Mucosa of stomach (tissue), 1 donor: ENCODE data around the gene KCP.

Source experiments
- H3K27me3 ChIP-seq: one replicate; pipeline ENCODE4 v1.7.0; 2013; ENCODE audit warnings: mild to moderate bottlenecking, low read length; ENCODE audit not compliant: control insufficient read depth, insufficient read depth
- H3K36me3 ChIP-seq: one replicate; pipeline ENCODE4 v1.7.0; 2013; ENCODE audit warnings: low read length; ENCODE audit not compliant: control insufficient read depth, insufficient read depth
- H3K4me1 ChIP-seq: one replicate; pipeline ENCODE4 v1.7.0; 2013; ENCODE audit warnings: mild to moderate bottlenecking, low read length; ENCODE audit not compliant: control insufficient read depth, insufficient read depth
- H3K4me3 ChIP-seq: one replicate; pipeline ENCODE4 v1.7.0; 2013; ENCODE audit warnings: low read length
- H3K9ac ChIP-seq: one replicate; pipeline ENCODE4 v1.7.0; 2013; ENCODE audit warnings: mild to moderate bottlenecking, low read length, moderate library complexity
- H3K9me3 ChIP-seq: one replicate; pipeline ENCODE4 v1.7.0; 2013; ENCODE audit warnings: mild to moderate bottlenecking, low read length, moderate library complexity; ENCODE audit not compliant: control insufficient read depth
- donor health status: Pancreatic carcinoma.

The KCP gene

GRCh38 chr7:128891110-128891941, 19.2 kb downstream of the KCP start:
- Histone ChIP-seq H3K9ac (no peak overlapping the region), H3K4me3 (no peak overlapping the region), H3K27me3 (peaks cover 17% of the 10 kb centered on the region), H3K4me1 (peaks cover 29% of the 10 kb centered on the region), H3K9me3 (no peaks in the 10 kb centered on the region), H3K36me3 (no peaks in the 10 kb centered on the region)

GRCh38 chr7:128890306-128891109, 20.0 kb downstream of the KCP start:
- Histone ChIP-seq H3K9me3 (no peaks in the 10 kb centered on the region), H3K4me3 (no peak overlapping the region), H3K27me3 (peaks cover 17% of the 10 kb centered on the region)

DNA sequence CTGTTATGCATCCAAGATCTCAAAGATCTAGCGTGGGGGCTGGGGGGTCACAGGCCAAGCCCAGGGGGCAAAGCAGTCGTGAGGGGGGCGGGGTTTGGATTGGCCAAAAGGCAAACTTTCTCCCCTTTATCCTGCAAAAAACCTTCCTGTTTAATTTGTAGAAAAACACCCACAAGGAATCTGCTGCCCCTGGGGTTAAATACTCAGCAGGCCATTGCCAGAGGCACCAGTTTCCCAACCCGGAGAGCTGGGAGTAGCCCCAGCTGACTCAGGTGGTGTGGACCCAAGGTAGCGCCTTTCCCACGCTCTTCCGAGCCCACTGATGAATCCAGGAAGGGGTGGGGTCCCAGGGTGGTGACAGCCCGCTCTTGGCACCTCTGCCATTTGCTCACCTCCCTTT, 21.4 kb downstream of the KCP start:
- Histone ChIP-seq H3K9me3 (no peaks in the 10 kb centered on the region), H3K4me1 (peaks cover 28% of the 10 kb centered on the region), H3K4me3 (no peak overlapping the region), H3K9ac (no peak overlapping the region), H3K36me3 (no peaks in the 10 kb centered on the region), H3K27me3 (peaks cover 17% of the 10 kb centered on the region)

More at GRCh38 chr7:128890306-128891109, 20.0 kb downstream of the KCP start:
- no peaks in the 10 kb centered on the region for H3K36me3 ChIP-seq
- no peak overlapping the region for H3K9ac ChIP-seq
- H3K4me1 ChIP-seq = peaks cover 29% of the 10 kb centered on the region

GRCh38 chr7:128888756-128889095, 21.8 kb downstream of the KCP start:
- Histone ChIP-seq H3K9me3 (no peaks in the 10 kb centered on the region), H3K4me3 (no peak overlapping the region), H3K36me3 (no peaks in the 10 kb centered on the region), H3K27me3 (peaks cover 17% of the 10 kb centered on the region), H3K9ac (no peak overlapping the region), H3K4me1 (peaks cover 24% of the 10 kb centered on the region)

DNA sequence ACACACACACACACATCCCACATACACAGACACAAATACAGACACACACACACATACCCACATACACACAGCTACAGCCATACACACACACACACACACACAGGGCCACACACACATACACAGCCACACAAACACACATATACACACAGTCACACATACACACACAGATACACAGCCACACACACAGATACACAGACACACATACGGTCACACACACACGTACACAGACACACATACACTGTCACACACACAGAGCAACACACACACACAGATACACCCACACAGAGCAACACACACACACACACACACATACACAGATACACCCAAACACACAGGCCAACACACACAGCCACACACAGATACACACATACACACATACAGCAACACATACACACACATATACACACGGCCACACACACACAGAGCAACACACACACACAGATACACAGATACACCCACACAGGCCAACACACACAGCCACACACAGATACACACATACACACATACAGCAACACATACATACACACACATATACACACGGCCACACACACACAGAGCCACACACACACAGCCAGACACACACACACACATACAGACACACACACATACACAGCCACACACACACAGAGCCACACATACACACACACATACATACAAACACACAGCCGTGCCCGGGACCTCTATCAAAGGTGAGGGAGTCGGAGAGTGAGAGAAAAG, 22.3 kb downstream of the KCP start:
- Histone ChIP-seq H3K4me1 (peaks cover 19% of the 10 kb centered on the region), H3K9me3 (no peaks in the 10 kb centered on the region), H3K27me3 (peaks cover 17% of the 10 kb centered on the region), H3K36me3 (no peaks in the 10 kb centered on the region), H3K9ac (no peak overlapping the region), H3K4me3 (no peak overlapping the region)

DNA sequence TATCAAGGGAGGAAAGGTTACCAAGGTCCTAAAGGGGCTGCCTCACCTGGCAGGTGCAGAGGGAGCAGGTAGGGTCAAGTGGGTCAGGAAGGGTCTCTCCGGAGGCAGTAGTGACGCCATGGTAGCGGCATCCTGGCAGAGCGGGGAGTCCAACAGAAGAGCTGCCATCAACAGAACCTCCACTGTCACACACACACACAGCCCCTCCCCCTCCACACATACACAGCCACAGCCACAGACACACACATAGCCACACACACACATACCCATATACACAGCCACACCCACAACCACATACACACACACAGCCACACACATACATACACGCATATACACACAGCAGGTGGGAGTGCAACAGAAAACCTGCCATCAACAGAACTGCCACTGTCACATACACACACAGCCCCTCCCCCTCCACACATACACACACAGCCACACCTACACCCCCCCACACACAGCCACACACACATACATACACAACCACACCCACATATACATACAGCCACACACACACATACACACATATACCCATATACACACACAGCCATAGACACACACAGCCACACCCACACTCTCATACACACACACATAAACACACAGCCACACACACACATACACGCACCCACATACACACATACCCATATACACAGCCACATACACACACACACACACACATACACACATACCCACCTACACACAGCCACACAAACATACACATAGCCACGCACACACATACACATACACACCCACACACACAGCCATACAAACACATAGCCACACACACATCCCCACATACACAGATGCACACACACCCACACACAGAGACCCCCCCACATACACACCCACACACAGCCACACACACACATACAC, 23.1 kb downstream of the KCP start:
- no peaks in the 10 kb centered on the region for H3K9me3 ChIP-seq
- H3K4me3 ChIP-seq = no peak overlapping the region
- H3K4me1 ChIP-seq = peaks cover 11% of the 10 kb centered on the region
- peaks cover 17% of the 10 kb centered on the region for H3K27me3 ChIP-seq
- no peak overlapping the region for H3K9ac ChIP-seq
- no peaks in the 10 kb centered on the region for H3K36me3 ChIP-seq

GRCh38 chr7:128886391-128887168, 23.9 kb downstream of the KCP start:
- H3K36me3 ChIP-seq = no peaks in the 10 kb centered on the region
- no peaks in the 10 kb centered on the region for H3K9me3 ChIP-seq
- H3K4me1 ChIP-seq = peaks cover 5% of the 10 kb centered on the region
- H3K4me3 ChIP-seq = no peak overlapping the region
- H3K9ac ChIP-seq = no peak overlapping the region
- peaks cover 15% of the 10 kb centered on the region for H3K27me3 ChIP-seq

DNA sequence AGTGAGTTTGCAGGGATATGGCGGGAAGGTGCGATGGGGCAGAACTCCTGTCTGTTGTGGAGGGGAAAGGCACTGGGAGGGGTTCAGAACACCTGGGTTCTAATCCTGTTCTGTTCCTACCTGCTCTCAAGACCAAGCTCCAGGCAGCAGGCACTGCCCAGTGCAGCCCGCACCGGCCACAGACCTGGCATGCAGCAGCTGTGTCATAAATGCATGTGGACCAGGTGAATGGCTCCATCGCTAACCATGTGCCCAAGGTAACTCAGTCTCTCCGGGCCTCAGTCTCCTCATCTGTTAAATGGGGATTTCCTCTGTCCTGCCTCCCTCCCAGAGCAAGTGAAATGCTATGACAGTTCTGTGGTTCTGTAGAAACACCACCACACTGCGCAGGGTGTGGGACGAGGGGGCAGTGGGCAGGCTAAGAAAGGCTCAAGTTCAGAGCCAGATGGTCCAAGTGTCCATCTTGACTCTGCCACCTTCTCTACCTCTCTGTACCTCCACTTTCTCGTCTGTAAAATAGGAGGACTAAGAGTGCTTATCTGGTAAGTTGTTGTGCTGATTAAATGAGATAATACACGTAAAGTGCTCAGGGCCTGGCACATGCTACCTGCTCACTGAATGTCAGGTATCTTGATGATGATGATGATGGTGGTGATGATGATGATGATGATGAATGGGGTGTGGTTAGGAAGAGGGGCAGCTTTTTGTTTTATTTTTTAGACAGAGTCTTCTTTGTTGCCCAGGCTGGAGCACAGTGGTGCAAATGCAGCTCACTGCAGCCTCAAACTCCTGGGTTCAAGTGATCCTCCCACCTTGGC, 24.9 kb downstream of the KCP start:
- no peaks in the 10 kb centered on the region for H3K9me3 ChIP-seq
- H3K9ac ChIP-seq = no peak overlapping the region
- no peaks in the 10 kb centered on the region for H3K4me1 ChIP-seq
- no peaks in the 10 kb centered on the region for H3K36me3 ChIP-seq
- H3K4me3 ChIP-seq = no peak overlapping the region
- peaks cover 8% of the 10 kb centered on the region for H3K27me3 ChIP-seq

GRCh38 chr7:128884561-128885369, 25.7 kb downstream of the KCP start:
- Histone ChIP-seq H3K9me3 (no peaks in the 10 kb centered on the region), H3K4me3 (no peak overlapping the region), H3K36me3 (no peaks in the 10 kb centered on the region), H3K9ac (no peak overlapping the region), H3K4me1 (no peaks in the 10 kb centered on the region), H3K27me3 (peaks cover 3% of the 10 kb centered on the region)
